ENCODE data around the gene CCDC14.

- no peak for TF ChIP-seq CTCF (IDR thresholded peaks at IDR 0.05)
- no peak for TF ChIP-seq POLR2A (IDR thresholded peaks at IDR 0.05)
These were observed 21.3 kb downstream of the CCDC14 start for GRCh38 chr3:123939706-123940105.
